ENCODE results near the gene GP1BB.

GRCh38 chr22:19710769-19711106, 12.6 kb upstream of the GP1BB start:
- TF ChIP-seq CTCF (IDR thresholded peaks at IDR 0.05; ENCODE audit: low read depth, low read length): no peak
- TF ChIP-seq EZH2phosphoT487 (IDR thresholded peaks at IDR 0.05; ENCODE audit: low read depth): no peak

All from OCI-LY3 (cell line).